Measurements from ENCODE around the gene BLNK. TPM values are rescaled to one million over a fixed set of nuclear protein-coding genes. Genes with fewer than 3 reads are reported as not detected.

Gene BLNK
- total RNA-seq, 1 donor = 1.3 TPM

DNA sequence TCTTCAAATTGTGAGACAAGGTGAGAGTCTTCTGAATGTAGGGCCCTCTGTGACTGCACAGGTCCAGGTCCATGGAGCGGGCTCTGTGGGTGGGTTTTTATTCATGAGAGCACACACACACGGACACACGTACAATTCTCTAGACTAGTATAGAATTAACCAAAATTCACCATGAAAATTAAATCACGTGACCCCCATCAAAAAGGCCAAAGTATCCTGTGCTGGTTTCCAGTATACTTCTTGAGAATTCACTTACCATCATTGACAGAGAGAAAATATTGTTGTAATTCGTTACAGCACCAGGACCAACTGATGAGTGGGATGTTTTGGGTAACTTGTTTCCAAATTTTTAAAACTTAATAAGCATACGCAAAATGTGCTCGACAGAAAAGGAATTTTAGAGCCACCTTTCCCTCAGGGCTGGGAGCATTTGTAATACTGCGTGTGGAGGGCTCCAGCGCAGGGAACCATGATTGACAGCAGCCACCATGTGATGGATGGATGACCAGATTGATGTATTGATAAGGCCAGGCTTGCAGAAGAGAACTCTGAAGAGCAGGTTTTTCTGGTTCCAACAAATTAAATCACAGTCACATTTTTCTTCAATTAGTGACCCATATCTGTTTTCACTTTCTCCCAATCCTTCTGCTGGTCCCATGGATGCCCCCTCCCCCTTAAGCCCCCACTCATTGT lies 18.0 kb upstream of the BLNK start:
- no peak for DNase-seq (ENCODE audit: low read depth in 2 of 3, low spot score in 2 of 3)

DNA sequence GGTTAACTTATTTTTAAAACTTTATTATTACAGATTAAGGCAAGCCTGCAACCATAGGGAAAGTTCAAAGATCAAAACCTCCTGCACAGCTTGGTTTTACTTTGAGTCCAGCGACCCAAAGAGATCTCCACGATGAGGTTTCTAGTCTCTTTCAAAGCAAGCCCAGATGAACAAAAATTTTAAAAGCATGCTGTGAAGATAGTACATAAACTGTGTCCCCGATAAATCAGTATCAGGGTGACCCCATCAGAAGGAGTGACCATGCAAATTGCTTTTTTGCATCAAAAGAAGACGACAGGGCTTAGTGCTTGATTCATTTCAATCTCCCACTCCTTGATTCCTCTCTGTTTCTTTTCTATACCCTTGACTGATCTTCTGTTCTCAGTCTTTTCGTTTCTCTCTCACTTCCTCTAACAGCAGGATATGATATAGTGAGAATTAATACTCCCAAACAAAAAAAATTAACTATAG lies 16.8 kb upstream of the BLNK start:
- peak in 1 of 3 donors; percentile 19 for DNase-seq (ENCODE audit: low read depth in 2 of 3, low spot score in 2 of 3)

- peak in 1 of 3 donors; percentile 65 for DNase-seq (ENCODE audit: low read depth in 2 of 3, low spot score in 2 of 3)
Measured at GRCh38 chr10:96287392-96288105, 16.2 kb upstream of the BLNK start.

DNA sequence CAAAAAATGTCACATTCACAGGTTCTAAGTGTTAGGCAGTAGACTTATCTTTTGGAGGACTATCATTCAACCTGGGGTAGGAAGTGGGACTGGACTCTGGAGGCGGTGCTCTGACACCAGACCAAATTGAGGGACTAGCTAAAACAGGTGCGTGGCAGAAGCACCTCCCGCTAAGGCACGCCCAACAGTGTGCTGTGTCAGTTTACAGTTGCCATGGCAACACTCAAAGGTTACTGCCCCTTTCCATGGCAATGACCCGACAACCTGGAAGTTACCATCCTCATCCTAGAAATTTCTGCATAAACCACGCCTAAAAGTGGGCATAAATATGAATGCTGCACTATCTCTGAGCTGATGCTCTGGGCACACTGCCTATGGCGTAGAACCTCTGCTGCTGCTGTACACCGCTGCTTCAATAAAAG lies 14.0 kb upstream of the BLNK start:
- DNase-seq (ENCODE audit: low read depth in 2 of 3, low spot score in 2 of 3) = no peak

DNA sequence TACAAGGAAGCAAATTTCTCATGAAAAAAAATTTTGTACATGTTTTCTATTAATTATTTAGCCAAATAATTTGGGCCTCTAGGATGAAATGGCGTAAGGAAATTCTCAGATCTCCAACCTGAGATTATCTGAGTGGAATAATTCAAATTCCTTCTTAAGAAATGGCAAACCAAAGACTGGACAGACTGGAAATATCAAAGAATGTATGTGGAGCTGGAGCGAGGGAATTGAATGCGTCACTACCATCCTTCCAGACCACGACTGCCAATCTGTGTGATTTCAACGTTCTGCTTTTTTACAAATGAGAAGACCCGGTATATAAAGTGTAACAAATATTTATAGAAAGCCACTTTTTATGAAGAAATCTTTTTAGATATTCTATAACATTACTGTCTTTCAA lies 12.4 kb upstream of the BLNK start:
- no peak for DNase-seq (ENCODE audit: low read depth in 2 of 3, low spot score in 2 of 3)

- DNase-seq (ENCODE audit: low read depth in 2 of 3, low spot score in 2 of 3) = no peak
Measured at GRCh38 chr10:96283351-96283750, 12.0 kb upstream of the BLNK start.

DNA sequence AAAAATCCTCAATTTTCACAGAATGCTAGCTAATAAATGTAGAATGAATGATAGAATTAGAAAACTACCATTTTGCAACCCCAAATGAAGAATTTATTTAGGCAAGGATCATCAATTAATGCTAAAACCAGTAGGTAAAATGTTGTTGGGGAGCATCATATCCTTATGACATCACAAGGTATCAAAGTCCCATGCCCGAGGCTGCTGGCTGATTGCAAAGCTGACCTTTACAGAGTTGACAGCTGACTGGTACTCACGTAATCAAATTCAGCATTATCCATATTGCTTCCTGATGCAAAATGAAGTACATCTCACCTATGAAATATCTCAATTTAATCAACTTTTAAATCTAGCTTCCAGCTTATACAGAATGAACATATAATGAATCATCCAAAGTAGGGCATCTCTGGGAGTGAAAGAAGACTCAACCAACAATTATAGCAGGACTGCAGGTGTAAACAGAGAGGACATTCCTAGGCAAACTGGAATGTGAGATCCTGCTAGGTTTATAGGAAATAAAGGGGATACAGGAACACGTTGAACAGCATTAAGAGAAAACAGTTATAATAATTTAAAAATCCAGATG lies 10.2 kb upstream of the BLNK start:
- no peak for DNase-seq (ENCODE audit: low read depth in 2 of 3, low spot score in 2 of 3)

- no peak for DNase-seq (ENCODE audit: low read depth in 2 of 3, low spot score in 2 of 3)
Measured at GRCh38 chr10:96280859-96281258, 9.5 kb upstream of the BLNK start.

DNA sequence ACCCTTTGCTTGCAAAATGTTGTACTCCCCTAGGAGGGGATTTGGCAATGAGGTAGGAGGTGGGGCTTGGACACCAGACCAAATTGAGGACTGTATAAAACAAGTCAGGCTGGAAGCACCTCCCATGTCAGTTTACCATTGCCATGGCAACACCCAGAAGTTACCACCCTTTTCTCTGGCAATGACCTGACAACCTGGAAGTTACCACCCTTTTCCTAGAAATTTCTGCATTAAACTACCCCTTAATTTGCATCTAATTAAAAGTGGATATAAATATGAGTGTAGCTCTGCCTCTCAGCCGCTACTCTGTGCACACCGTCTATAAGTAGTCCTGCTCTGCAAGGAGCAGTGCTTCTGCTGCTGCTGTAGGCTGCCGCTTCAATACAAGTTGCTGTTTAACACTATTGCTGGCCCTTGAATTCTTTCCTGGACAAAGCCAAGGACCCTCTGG lies 7.8 kb upstream of the BLNK start:
- no peak for DNase-seq (ENCODE audit: low read depth in 2 of 3, low spot score in 2 of 3)

GRCh38 chr10:96276831-96277230 lies 5.5 kb upstream of the BLNK start:
- DNase-seq (ENCODE audit: low read depth in 2 of 3, low spot score in 2 of 3) = no peak

DNA sequence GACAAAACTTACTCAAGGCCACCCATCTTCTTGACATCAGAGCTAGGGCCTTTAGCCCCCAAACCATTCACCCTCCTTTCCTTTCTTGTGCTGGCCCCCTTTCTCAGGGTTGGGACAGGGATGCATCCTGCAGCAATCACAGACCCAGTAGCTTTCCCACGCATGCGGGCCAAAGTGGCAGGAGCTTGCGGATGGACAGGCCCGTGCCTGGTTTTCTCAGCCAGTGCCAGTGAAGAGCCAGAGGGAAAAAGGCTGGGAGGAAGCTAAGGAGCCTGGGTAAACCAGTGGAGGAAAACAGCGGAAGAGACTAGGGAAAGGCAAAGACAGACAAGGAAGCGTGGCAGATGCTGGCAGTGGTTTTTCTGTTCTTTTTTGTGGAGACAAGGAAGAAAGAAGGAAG lies 5.1 kb upstream of the BLNK start:
- DNase-seq (ENCODE audit: low read depth in 2 of 3, low spot score in 2 of 3) = no peak

GRCh38 chr10:96275685-96276418 lies 4.5 kb upstream of the BLNK start:
- no peak for DNase-seq (ENCODE audit: low read depth in 2 of 3, low spot score in 2 of 3)

- no peak for DNase-seq (ENCODE audit: low read depth in 2 of 3, low spot score in 2 of 3)
Measured at GRCh38 chr10:96272316-96273280, 1.2 kb upstream of the BLNK start.

- DNase-seq (ENCODE audit: low read depth in 2 of 3, low spot score in 2 of 3) = no peak
Measured at GRCh38 chr10:96270571-96270970, 798 bp downstream of the BLNK start.

- DNase-seq (ENCODE audit: low read depth in 2 of 3, low spot score in 2 of 3) = no peak
Measured at GRCh38 chr10:96269438-96270300, 1.7 kb downstream of the BLNK start.

- no peak for DNase-seq (ENCODE audit: low read depth in 2 of 3, low spot score in 2 of 3)
Measured at GRCh38 chr10:96268341-96268909, 2.9 kb downstream of the BLNK start.

GRCh38 chr10:96267234-96267705 lies 4.1 kb downstream of the BLNK start:
- DNase-seq (ENCODE audit: low read depth in 2 of 3, low spot score in 2 of 3) = no peak

DNA sequence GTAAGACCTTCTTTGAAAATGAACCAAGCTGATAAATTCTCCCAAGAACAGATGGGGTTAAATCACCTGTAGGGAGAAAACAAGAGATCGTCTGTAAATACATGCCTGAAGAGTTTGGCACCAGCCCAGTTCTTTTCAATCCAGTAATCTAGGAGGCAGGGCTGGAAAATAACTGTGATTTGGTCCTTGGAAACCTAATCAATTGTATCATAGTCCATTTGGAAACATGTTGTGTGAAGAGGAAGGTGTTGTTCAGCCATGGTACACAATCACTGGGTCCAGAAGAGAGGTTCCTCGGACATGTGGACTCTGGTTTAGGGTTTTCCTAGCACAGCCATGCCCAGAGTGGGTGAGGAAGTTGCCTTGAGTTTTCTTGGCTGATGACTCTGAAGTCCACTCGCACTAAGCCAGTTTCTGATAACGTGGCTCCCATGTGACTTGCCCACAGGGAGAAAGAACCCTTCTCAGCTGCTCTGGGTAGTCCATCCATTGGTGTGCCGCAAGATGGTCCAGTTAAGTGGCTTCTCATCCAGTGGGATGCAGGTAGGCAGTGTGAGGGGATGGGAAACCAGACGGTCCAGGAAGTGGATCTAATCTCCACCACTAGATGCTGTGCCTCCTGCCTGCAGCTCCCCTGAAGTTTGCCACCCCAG lies 5.1 kb downstream of the BLNK start:
- DNase-seq (ENCODE audit: low read depth in 2 of 3, low spot score in 2 of 3) = no peak
